DND-41 (cell line): Measurements from ENCODE around the gene PLEKHA7.

Experiments used
- ATAC-seq: fragments of 200-7000 bp; cut with Tn5 transposase; 3 replicates; pipeline ENCODE4 v1.9.1; 2021; ENCODE audit warnings: low read depth; ENCODE audit not compliant: insufficient read depth
- DNase-seq: peaks from one replicate; pipeline ENCODE4 v3.0.0-alpha.2; 2020
- H2AFZ ChIP-seq: 2 replicates; pipeline ENCODE4 v1.6.0; 2012; ENCODE audit warnings: low read depth, low read length
- H3K27ac ChIP-seq: 2 replicates; pipeline ENCODE4 v1.5.1; 2012; ENCODE audit warnings: low read length, inconsistent platforms
- H3K27me3 ChIP-seq: fragments of 200-600 bp; sonication (generic); 2 replicates; pipeline ENCODE4 v1.6.0; 2012; ENCODE audit warnings: low read length, mild to moderate bottlenecking, inconsistent platforms; ENCODE audit not compliant: insufficient read depth, poor library complexity
- H3K36me3 ChIP-seq: 2 replicates; pipeline ENCODE4 v1.5.1; 2012; ENCODE audit warnings: low read length, inconsistent platforms; ENCODE audit not compliant: insufficient read depth
- H3K4me1 ChIP-seq: 2 replicates; pipeline ENCODE4 v1.5.1; 2012; ENCODE audit warnings: mild to moderate bottlenecking, low read length; ENCODE audit not compliant: insufficient read depth
- H3K4me2 ChIP-seq: 2 replicates; pipeline ENCODE4 v1.6.0; 2012; ENCODE audit warnings: mild to moderate bottlenecking, moderate library complexity, low read length, inconsistent platforms; ENCODE audit not compliant: insufficient read depth
- H3K4me3 ChIP-seq, 2 experiments: fragments of 200-600 bp in 1 of 2; shearing (Covaris generic) in 1 of 2; 2 replicates each; pipeline ENCODE4 v1.5.1; 2012 to 2016; ENCODE audit warnings: inconsistent platforms in 2 of 2, low read length in 2 of 2, mild to moderate bottlenecking in 2 of 2, low read depth in 1 of 2, moderate library complexity in 1 of 2
- H3K79me2 ChIP-seq: 2 replicates; pipeline ENCODE4 v1.6.0; 2012; ENCODE audit warnings: low read length, inconsistent platforms; ENCODE audit not compliant: insufficient read depth
- H3K9ac ChIP-seq: 2 replicates; pipeline ENCODE4 v1.6.0; 2012; ENCODE audit warnings: low read depth, mild to moderate bottlenecking, inconsistent platforms, low read length, moderate library complexity
- H3K9me3 ChIP-seq: 2 replicates; pipeline ENCODE4 v1.5.1; 2012; ENCODE audit warnings: low read length, moderate library complexity, mild to moderate bottlenecking, inconsistent platforms; ENCODE audit not compliant: insufficient read depth, severe bottlenecking
- H4K20me1 ChIP-seq: 2 replicates; pipeline ENCODE4 v1.6.0; 2012; ENCODE audit warnings: low read length; ENCODE audit not compliant: insufficient read depth
- EZH2 ChIP-seq: IDR thresholded peaks from 3 replicates; pipeline ENCODE4 v1.6.1; 2012; ENCODE audit warnings: borderline replicate concordance, low read depth, mild to moderate bottlenecking, moderate library complexity, low read length, inconsistent platforms; ENCODE audit not compliant: severe bottlenecking
- TF ChIP-seq, protein P1 (sequence below): IDR thresholded peaks from 2 replicates; pipeline ENCODE4 v1.5.1; 2012; ENCODE audit warnings: borderline replicate concordance, low read length, moderate library complexity, mild to moderate bottlenecking; ENCODE audit not compliant: poor library complexity, severe bottlenecking; ENCODE audit errors: extremely low read depth

Gene PLEKHA7

GRCh38 chr11:16925561-16926065, 88.6 kb downstream of the PLEKHA7 start:
- Histone ChIP-seq H3K9ac (no peak overlapping the region), H3K27ac (no peak overlapping the region), H3K36me3 (no peaks in the 10 kb centered on the region), H3K4me1 (no peaks in the 10 kb centered on the region), H3K79me2 (no peaks in the 10 kb centered on the region), H2AFZ (no peak overlapping the region), H3K4me3 (no peak overlapping the region), H4K20me1 (no peaks in the 10 kb centered on the region), H3K4me2 (no peak overlapping the region), H3K27me3 (no peaks in the 10 kb centered on the region), H3K9me3 (no peaks in the 10 kb centered on the region)
- no peak for TF ChIP-seq EZH2
- TF ChIP-seq, protein P1, sequence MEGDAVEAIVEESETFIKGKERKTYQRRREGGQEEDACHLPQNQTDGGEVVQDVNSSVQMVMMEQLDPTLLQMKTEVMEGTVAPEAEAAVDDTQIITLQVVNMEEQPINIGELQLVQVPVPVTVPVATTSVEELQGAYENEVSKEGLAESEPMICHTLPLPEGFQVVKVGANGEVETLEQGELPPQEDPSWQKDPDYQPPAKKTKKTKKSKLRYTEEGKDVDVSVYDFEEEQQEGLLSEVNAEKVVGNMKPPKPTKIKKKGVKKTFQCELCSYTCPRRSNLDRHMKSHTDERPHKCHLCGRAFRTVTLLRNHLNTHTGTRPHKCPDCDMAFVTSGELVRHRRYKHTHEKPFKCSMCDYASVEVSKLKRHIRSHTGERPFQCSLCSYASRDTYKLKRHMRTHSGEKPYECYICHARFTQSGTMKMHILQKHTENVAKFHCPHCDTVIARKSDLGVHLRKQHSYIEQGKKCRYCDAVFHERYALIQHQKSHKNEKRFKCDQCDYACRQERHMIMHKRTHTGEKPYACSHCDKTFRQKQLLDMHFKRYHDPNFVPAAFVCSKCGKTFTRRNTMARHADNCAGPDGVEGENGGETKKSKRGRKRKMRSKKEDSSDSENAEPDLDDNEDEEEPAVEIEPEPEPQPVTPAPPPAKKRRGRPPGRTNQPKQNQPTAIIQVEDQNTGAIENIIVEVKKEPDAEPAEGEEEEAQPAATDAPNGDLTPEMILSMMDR: no peak
- ATAC-seq (no peak), DNase-seq (no peak)

GRCh38 chr11:16924826-16925560, 89.2 kb downstream of the PLEKHA7 start:
- TF ChIP-seq EZH2: no peak
- TF ChIP-seq, protein P1: no peak
- H3K36me3 ChIP-seq: no peaks in the 10 kb centered on the region
- ATAC-seq: no peak
- H3K4me1 ChIP-seq: no peaks in the 10 kb centered on the region
- no peak overlapping the region for H3K9ac ChIP-seq
- H3K9me3 ChIP-seq: no peaks in the 10 kb centered on the region
- H3K79me2 ChIP-seq: no peaks in the 10 kb centered on the region
- H3K27ac ChIP-seq: no peak overlapping the region
- no peak overlapping the region for H2AFZ ChIP-seq
- no peak overlapping the region for H3K4me2 ChIP-seq
- no peaks in the 10 kb centered on the region for H4K20me1 ChIP-seq
- no peak for DNase-seq
- H3K27me3 ChIP-seq: peaks cover 3% of the 10 kb centered on the region
- H3K4me3 ChIP-seq: no peak overlapping the region

GRCh38 chr11:16924462-16924825, 89.8 kb downstream of the PLEKHA7 start:
- ATAC-seq (no peak), DNase-seq (no peak)
- Histone ChIP-seq H3K4me3 (no peak overlapping the region), H4K20me1 (no peaks in the 10 kb centered on the region), H3K4me2 (no peak overlapping the region), H3K9me3 (no peaks in the 10 kb centered on the region), H3K4me1 (no peaks in the 10 kb centered on the region), H3K27ac (no peak overlapping the region), H3K9ac (no peak overlapping the region), H3K79me2 (no peaks in the 10 kb centered on the region), H2AFZ (no peak overlapping the region), H3K27me3 (peaks cover 6% of the 10 kb centered on the region), H3K36me3 (no peaks in the 10 kb centered on the region)
- TF ChIP-seq EZH2: no peak
- TF ChIP-seq, protein P1: no peak
